Stimulated activated CD4-positive, alpha-beta T cell treated with anti-CD3 and anti-CD28 coated beads, Interleukin-15, amount 100 ng/mL, for 48 hours (primary cell): ENCODE data around the gene SLC1A4.

Experiments used
- DNase-seq, 2 donors: peaks; one replicate each; pipeline ENCODE4 v3.0.0-alpha.2; 2020; ENCODE audit warnings: low read depth in 2 of 2

Gene SLC1A4

DNA sequence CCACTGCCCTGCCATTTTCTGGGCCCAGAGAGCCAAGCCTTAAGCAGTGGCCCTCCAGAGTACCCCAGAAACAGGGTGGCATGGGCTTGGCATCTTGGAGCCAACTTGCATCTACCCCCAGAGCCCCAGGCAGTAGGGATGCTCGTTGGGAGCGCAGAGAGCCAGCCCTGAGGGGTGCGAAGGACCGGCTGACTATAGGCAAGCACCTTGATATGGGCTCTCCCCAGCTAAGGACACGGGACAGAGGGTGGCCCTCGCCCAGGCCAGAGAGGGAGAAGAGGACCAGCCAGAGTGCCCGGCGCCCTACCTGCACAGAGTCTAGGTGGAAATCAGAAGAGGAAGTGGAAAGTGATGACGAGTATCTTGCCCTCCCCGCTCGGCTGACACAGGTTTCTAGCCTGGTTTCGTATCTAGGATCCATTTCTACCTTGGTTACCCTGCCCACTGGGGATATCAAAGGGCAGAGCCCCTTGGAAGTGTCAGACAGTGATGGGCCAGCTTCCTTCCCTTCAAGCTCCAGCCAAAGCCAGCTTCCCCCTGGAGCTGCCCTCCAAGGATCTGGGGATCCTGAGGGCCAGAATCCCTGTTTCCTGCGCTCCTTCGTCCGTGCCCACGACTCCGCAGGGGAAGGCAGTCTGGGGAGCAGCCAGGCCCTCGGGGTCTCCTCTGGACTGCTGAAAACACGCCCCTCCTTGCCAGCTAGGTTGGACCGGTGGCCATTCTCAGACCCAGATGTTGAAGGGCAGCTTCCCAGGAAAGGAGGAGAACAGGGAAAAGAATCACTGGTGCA lies 83.2 kb downstream of the SLC1A4 start:
- DNase-seq: no peak
